Measurements from ENCODE around the gene SLC7A6.

SLC7A6 gene

DNA sequence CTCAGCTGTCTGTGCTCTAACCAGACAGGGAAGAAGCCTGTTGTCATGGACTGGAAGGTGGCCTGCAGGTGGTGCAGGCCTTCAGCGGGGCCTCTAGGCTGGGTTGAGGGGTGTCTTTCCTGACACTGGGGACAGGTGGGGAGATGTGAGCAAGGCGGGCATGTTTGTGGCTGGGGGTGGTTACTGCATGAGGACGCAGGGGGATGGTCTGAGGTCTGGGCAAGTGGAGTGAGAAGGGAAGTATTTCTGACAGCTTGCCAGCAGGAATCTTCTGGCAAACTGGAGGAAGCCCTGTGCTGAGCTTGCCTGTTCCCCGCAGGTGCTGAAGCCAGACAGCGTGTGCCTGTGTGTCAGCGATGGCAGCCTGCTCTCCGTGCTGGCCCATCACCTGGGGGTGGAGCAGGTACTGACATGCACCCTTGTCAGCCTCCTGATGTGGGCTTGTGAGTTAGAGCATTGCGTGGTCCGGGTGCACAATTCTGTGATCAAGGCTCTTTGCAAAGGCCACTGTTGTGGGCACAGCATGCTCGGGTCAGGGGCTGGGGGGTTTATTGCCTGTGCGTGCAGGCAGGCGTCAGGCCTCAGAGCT, 82.7 kb downstream of the SLC7A6 start:
- no peak for DNase-seq (ENCODE audit: low spot score)

DNA sequence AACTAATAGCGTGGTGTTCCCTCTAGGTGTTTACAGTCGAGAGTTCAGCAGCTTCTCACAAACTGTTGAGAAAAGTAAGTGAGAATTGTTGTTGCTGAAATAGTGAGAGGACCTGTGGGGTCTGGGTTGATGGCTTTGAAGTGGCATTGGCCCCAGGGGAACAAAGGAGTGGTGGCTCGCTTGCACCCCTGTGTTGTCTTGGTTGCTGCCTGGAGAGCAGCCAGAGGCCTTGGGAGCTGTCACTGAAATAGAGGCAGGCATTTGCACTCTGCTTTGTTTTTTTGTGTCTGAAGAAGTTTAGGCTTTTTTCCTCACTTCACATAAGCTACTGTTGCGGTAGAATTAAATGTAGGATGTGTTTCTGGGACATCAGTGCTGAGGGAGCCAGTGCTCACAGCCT, 83.3 kb downstream of the SLC7A6 start:
- no peak for DNase-seq (ENCODE audit: low spot score)

DNA sequence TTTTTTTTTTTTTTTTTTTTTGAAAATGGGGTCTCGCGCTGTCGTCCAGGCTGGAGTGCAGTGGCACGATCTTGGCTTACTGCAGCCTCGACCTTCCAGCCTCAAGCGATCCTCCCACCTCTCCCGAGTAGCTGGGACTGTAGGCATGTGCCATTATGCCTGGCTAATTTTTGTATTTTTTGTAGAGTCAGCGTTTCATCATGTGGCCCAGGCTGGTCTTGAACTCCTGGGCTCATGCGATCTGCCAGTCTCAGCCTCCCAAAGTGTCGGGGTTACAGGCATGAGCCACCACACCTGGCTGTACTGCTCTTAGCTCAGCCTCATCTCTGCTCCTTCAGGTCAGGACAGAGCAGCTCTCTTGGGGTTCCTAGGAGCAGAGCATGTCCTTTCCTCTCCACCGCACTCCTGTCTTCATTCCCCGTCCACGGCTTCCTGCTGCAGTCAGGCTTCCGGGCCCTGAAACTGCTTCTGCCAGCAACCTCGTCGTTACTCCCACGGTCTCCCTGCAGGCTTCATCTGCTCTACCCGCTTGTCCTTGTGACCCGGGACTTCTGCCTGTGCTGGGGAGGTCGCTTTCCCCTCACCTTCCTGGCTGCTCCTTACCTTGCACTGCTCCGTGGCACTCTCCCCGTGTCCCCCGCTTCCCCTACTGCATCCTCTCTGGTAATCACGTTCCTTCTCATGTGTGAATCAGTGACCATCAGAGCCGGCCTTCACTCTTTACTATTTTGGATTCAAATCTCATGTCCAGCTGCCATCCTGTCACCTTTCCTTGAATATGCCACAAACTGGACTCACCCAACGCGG, 84.5 kb downstream of the SLC7A6 start:
- no peak for DNase-seq (ENCODE audit: low spot score)

DNA sequence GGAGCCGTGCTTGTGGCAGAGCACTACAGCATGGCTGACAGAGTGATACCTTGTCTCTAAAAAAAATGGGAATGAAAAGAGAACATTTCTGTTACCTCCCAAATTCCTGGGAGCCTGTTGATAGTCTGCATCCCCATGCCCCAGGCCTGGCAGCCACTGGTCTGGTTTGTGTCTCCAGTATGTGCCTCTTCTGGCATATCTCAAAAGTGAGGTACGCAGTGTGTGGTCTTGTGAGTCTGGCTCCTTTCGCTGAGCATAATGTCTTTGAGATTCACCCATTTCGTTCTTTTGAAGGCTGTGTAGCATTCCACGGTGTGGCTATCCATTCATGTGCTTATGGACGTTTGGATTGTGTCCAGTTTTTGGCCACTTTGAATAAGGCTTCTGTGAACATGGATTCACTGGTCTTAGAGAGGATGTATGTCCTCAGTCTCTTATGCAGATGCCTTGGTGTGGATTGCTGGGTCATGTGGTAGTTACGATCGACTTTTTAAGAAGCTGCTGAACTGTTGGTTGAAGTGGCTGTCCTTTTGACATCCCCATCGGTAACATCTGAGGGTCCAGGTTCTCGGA, 85.6 kb downstream of the SLC7A6 start:
- no peak for DNase-seq (ENCODE audit: low spot score)

DNA sequence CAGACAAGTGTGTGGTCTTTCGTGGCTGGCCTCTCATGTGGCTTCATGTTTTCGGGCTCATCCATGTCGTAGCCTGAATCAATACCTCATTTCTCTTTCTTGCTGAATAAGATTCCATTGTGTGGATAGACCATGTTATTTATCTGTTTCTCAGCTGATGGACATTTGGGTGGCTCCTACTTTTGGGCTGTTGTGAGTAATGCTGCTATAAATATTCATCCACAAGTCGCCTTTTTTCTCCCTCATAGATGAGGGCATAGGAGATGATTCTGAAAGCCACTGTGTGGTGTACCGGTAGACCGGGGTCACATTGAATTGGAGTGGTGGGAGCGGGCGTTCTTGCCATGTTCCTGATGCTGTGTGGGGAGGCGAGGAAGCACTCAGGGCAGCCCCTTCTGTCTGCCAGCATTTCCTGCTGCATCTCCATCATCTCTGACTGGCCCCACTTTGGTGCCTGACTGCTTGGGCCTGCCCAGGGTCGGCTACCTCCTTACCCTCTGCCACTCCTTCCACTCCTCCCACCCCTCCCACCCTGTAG, 86.6 kb downstream of the SLC7A6 start:
- no peak for DNase-seq (ENCODE audit: low spot score)
